Activated CD4-positive, alpha-beta memory T cell treated with anti-CD3 and anti-CD28 coated beads for 36 hours (primary cell): ENCODE data around the gene COPZ1. TPM values are rescaled to one million over a fixed set of nuclear protein-coding genes. Genes with fewer than 3 reads are reported as not detected.
A peak's percentile ranks its signal among the peaks of the same experiment; 100 is the strongest.
"Not testable (repeated sequence)": the region's sequence is repeated elsewhere in the genome, so short reads cannot be mapped to it uniquely, and the experiment has no call there.

ENCODE experiments used
- CTCF ChIA-PET: fragments of 350-600 bp; sonication (Branson Sonifier 250); formaldehyde crosslinking; loops from one replicate; lab custom pipeline; 2021; ENCODE audit warnings: antibody characterized with exemption, inconsistent platforms; lab: Charles Lee
- POLR2A ChIA-PET: fragments of 350-600 bp; sonication (Branson Sonifier 250); formaldehyde crosslinking; loops from one replicate; lab custom pipeline; 2021; ENCODE audit warnings: antibody characterized with exemption; lab: Charles Lee
- DNase-seq: peaks from one replicate; pipeline ENCODE4 v3.0.0-alpha.2; 2020
- H3K27ac Mint-ChIP-seq: one replicate; pipeline ENCODE4 v1.8.0; 2021; ENCODE audit warnings: mixed read lengths
- H3K27me3 Mint-ChIP-seq: one replicate; pipeline ENCODE4 v1.8.0; 2021; ENCODE audit warnings: mixed read lengths
- H3K36me3 Mint-ChIP-seq: one replicate; pipeline ENCODE4 v1.8.0; 2021; ENCODE audit warnings: mixed read lengths
- H3K4me1 Mint-ChIP-seq: one replicate; pipeline ENCODE4 v1.8.0; 2021; ENCODE audit warnings: low read depth, mixed read lengths
- H3K4me3 Mint-ChIP-seq: one replicate; pipeline ENCODE4 v1.8.0; 2021; ENCODE audit warnings: mild to moderate bottlenecking, mixed read lengths
- H3K9me3 Mint-ChIP-seq: one replicate; pipeline ENCODE4 v1.8.0; 2021; ENCODE audit warnings: mixed read lengths
- intact Hi-C: fragments of 100-400 bp; cut with micrococcal nuclease; formaldehyde crosslinking; loops from one replicate; pipeline ENCODE4 v1.15.1; 2023
- total RNA-seq, 2 experiments: library from RNA; stranded (reverse); gene quantifications; one replicate each; pipeline ENCODE4 v1.2.3, GENCODE V29; 2021

Gene COPZ1
- total RNA-seq, 2 experiments from 2014 or later: 99.0 to 110 TPM

GRCh38 chr12:54284070-54284780, 40.7 kb upstream of the COPZ1 start:
- H3K27ac Mint-ChIP-seq, H3K27me3 Mint-ChIP-seq, H3K4me3 Mint-ChIP-seq, H3K9me3 Mint-ChIP-seq, intact Hi-C loops, H3K36me3 Mint-ChIP-seq, DNase-seq: not testable (repeated sequence)
- peaks cover 39% of the 10 kb centered on the region for H3K4me1 Mint-ChIP-seq
- POLR2A ChIA-PET: interaction anchor here (0.8 to 2.4 kb wide), 5 partner anchors 9 to 74 kb away, joined by 3 to 15 read pairs (median 4); no protein-coding TSS in a partner anchor
- CTCF ChIA-PET: interaction anchor here (0.6 to 3.2 kb wide), 6 partner anchors 8 to 95 kb away, joined by 3 to 18 read pairs (median 5); partner anchors contain the start of gene COPZ1

- H3K27ac Mint-ChIP-seq: peak overlapping the region; percentile 52
- ChIA-PET CTCF (interaction anchor here (0.6 to 3.2 kb wide), 7 partner anchors 34 to 94 kb away, joined by 3 to 18 read pairs (median 7); partner anchors contain the start of gene COPZ1), POLR2A (interaction anchor here (0.5 to 2.2 kb wide), 8 partner anchors 11 to 74 kb away, joined by 3 to 12 read pairs (median 4); partner anchors contain the start of gene COPZ1)
- peak overlapping the region; percentile 47 for H3K4me3 Mint-ChIP-seq
- no peaks in the 10 kb centered on the region for H3K27me3 Mint-ChIP-seq
- H3K36me3 Mint-ChIP-seq: peaks cover 2% of the 10 kb centered on the region
- no peaks in the 10 kb centered on the region for H3K9me3 Mint-ChIP-seq
- DNase-seq: no peak
- peaks cover 39% of the 10 kb centered on the region for H3K4me1 Mint-ChIP-seq
- intact Hi-C loops: no loop called here
Observed at GRCh38 chr12:54285150-54286041, 39.5 kb upstream of the COPZ1 start.

GRCh38 chr12:54286042-54287030, 38.6 kb upstream of the COPZ1 start:
- POLR2A ChIA-PET: interaction anchor here (0.5 to 2.2 kb wide), 12 partner anchors 10 to 204 kb away, joined by 3 to 12 read pairs (median 4); partner anchors contain the start of gene COPZ1

GRCh38 chr12:54287261-54288157, 37.4 kb upstream of the COPZ1 start:
- H3K36me3 Mint-ChIP-seq: peaks cover 2% of the 10 kb centered on the region
- DNase-seq: no peak
- no peak overlapping the region for H3K4me3 Mint-ChIP-seq
- no peaks in the 10 kb centered on the region for H3K9me3 Mint-ChIP-seq
- intact Hi-C loops: no loop called here
- H3K4me1 Mint-ChIP-seq: peaks cover 36% of the 10 kb centered on the region
- ChIA-PET CTCF (interaction anchor here (0.7 to 3.2 kb wide), 10 partner anchors 10 to 94 kb away, joined by 3 to 18 read pairs (median 4); partner anchors contain the start of genes COPZ1 and NFE2), POLR2A (interaction anchor here (1.0 to 2.2 kb wide), 9 partner anchors 7 to 83 kb away, joined by 3 to 12 read pairs (median 5); partner anchors contain the start of genes CBX5, COPZ1 and HNRNPA1)
- H3K27me3 Mint-ChIP-seq: no peaks in the 10 kb centered on the region
- H3K27ac Mint-ChIP-seq: no peak overlapping the region

More at GRCh38 chr12:54286042-54287030, 38.6 kb upstream of the COPZ1 start:
- Mint-ChIP-seq H3K27ac (peak overlapping the region; percentile 11), H3K27me3 (no peaks in the 10 kb centered on the region), H3K9me3 (no peaks in the 10 kb centered on the region), H3K4me1 (peaks cover 39% of the 10 kb centered on the region), H3K36me3 (peaks cover 2% of the 10 kb centered on the region), H3K4me3 (peak overlapping the region; percentile 47)
- CTCF ChIA-PET: interaction anchor here (0.7 to 3.2 kb wide), 12 partner anchors 9 to 95 kb away, joined by 3 to 18 read pairs (median 4); partner anchors contain the start of genes COPZ1 and NFE2
- intact Hi-C loops: no loop called here
- DNase-seq: no peak

GRCh38 chr12:54292083-54292930, 32.6 kb upstream of the COPZ1 start:
- H3K4me3 Mint-ChIP-seq: no peak overlapping the region
- H3K27ac Mint-ChIP-seq: no peak overlapping the region
- peaks cover 2% of the 10 kb centered on the region for H3K36me3 Mint-ChIP-seq
- POLR2A ChIA-PET: interaction anchor here (2.2 kb wide), 1 partner anchor 9 kb away, joined by 7 read pairs; no protein-coding TSS in a partner anchor
- no peaks in the 10 kb centered on the region for H3K27me3 Mint-ChIP-seq
- H3K4me1 Mint-ChIP-seq: no peaks in the 10 kb centered on the region
- no peaks in the 10 kb centered on the region for H3K9me3 Mint-ChIP-seq
- intact Hi-C loops: loop anchor here (5.0 kb wide), 1 partner anchor 40 kb away; no protein-coding TSS in a partner anchor
- DNase-seq: no peak
- CTCF ChIA-PET: interaction anchor here (0.6 to 11.4 kb wide), 23 partner anchors 9 to 235 kb away, joined by 3 to 101 read pairs (median 5); partner anchors contain the start of gene COPZ1

- Mint-ChIP-seq H3K27ac (no peak overlapping the region), H3K27me3 (no peaks in the 10 kb centered on the region), H3K9me3 (no peaks in the 10 kb centered on the region), H3K4me3 (no peak overlapping the region), H3K4me1 (peaks cover 3% of the 10 kb centered on the region), H3K36me3 (peaks cover 2% of the 10 kb centered on the region)
- no peak for DNase-seq
- ChIA-PET POLR2A (interaction anchor here (2.2 kb wide), 1 partner anchor 10 kb away, joined by 7 read pairs; no protein-coding TSS in a partner anchor), CTCF (interaction anchor here (0.6 to 11.4 kb wide), 26 partner anchors 9 to 234 kb away, joined by 3 to 101 read pairs (median 4); partner anchors contain the start of gene COPZ1)
- intact Hi-C loops: loop anchor here (5.0 kb wide), 1 partner anchor 41 kb away; no protein-coding TSS in a partner anchor
Observed at GRCh38 chr12:54292931-54293241, 32.0 kb upstream of the COPZ1 start.

- POLR2A ChIA-PET: no interaction called here
- H3K9me3 Mint-ChIP-seq: no peaks in the 10 kb centered on the region
- no peak overlapping the region for H3K4me3 Mint-ChIP-seq
- H3K4me1 Mint-ChIP-seq: peaks cover 3% of the 10 kb centered on the region
- peak; percentile 79 for DNase-seq
- intact Hi-C loops: loop anchor here (1.0 to 5.0 kb wide), 4 partner anchors 30 to 74 kb away; no protein-coding TSS in a partner anchor
- peaks cover 2% of the 10 kb centered on the region for H3K27me3 Mint-ChIP-seq
- no peak overlapping the region for H3K27ac Mint-ChIP-seq
- no peaks in the 10 kb centered on the region for H3K36me3 Mint-ChIP-seq
- CTCF ChIA-PET: interaction anchor here (0.6 to 11.4 kb wide), 34 partner anchors 8 to 121 kb away, joined by 3 to 101 read pairs (median 4); partner anchors contain the start of gene COPZ1
Observed at GRCh38 chr12:54294152-54294952, 30.6 kb upstream of the COPZ1 start.

- POLR2A ChIA-PET: interaction anchor here (2.2 kb wide), 1 partner anchor 9 kb away, joined by 6 read pairs; no protein-coding TSS in a partner anchor
- H3K4me1 Mint-ChIP-seq: peaks cover 3% of the 10 kb centered on the region
- intact Hi-C loops: loop anchor here (1.0 to 5.0 kb wide), 4 partner anchors 29 to 73 kb away; no protein-coding TSS in a partner anchor
- CTCF ChIA-PET: interaction anchor here (0.6 to 11.4 kb wide), 19 partner anchors 12 to 538 kb away, joined by 3 to 101 read pairs (median 9); partner anchors contain the start of gene COPZ1
- no peak overlapping the region for H3K4me3 Mint-ChIP-seq
- no peak overlapping the region for H3K27ac Mint-ChIP-seq
- no peak for DNase-seq
- no peaks in the 10 kb centered on the region for H3K9me3 Mint-ChIP-seq
- peaks cover 8% of the 10 kb centered on the region for H3K27me3 Mint-ChIP-seq
- H3K36me3 Mint-ChIP-seq: no peaks in the 10 kb centered on the region
Observed at GRCh38 chr12:54294953-54295566, 29.9 kb upstream of the COPZ1 start.
